ENCODE data around the gene ELK4. TPM values are rescaled to one million over a fixed set of nuclear protein-coding genes. Genes with fewer than 3 reads are reported as not detected.
A peak's percentile ranks its signal among the peaks of the same experiment; 100 is the strongest.

Gene ELK4
- total and polyA plus RNA-seq, 8 donors: 5.7 to 42.7 (median 23.1) TPM

DNA sequence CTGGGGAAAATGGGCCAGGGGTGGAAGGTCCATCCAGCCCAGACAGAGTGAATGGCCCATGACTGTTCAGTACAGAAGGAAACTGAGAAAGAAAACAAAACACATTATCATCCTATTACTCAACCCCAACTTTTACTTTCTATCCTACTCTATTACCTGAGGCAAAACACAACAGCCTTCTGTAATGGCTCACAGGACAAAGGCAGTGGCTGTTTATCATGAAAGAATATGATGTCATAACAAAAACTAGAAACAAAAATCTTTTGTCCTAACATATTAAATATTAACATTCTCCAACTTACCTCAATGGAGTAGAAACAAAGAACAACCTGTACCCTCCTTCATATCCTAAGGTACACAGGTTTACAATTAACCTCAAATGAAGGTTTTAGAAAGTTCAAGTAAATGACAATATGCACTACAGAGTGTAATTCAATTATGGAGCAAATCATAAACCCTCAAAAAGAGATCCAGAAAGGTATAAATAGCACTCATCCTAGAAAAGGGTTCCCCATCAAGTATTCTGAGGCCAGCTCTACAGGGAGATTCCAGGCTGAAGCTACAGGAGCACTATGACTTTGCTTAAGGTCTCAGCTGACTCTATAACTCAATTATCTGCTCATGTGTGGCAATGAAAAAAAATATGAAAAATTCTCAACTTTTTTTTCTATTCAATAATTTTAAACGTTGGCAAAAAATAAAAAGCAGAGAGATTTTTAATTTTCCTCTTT is 15.1 kb downstream of the ELK4 start:
- WGBS, 2 donors: 38 to 61% methylated on average over 1 of the region's 1 CpG
- ATAC-seq: peak; percentile 74 to 84 (median 80)
- Histone ChIP-seq H3K9me3 (no peaks in the 10 kb centered on the region), H3K4me1 (peaks cover 5 to 21% (median 9%) of the 10 kb centered on the region in 3 donors), H3K27me3 (no peaks in the 10 kb centered on the region), H3K27ac (peak overlapping the region in 3 of 4 donors; percentile 43 to 82 (median 67)), H3K36me3 (peaks cover 0 to 10% (median 4%) of the 10 kb centered on the region in 3 donors), H3K4me3 (peak overlapping the region in 1 of 4 donors; percentile 12)
- DNase-seq: no peak
- TF ChIP-seq, protein P1, sequence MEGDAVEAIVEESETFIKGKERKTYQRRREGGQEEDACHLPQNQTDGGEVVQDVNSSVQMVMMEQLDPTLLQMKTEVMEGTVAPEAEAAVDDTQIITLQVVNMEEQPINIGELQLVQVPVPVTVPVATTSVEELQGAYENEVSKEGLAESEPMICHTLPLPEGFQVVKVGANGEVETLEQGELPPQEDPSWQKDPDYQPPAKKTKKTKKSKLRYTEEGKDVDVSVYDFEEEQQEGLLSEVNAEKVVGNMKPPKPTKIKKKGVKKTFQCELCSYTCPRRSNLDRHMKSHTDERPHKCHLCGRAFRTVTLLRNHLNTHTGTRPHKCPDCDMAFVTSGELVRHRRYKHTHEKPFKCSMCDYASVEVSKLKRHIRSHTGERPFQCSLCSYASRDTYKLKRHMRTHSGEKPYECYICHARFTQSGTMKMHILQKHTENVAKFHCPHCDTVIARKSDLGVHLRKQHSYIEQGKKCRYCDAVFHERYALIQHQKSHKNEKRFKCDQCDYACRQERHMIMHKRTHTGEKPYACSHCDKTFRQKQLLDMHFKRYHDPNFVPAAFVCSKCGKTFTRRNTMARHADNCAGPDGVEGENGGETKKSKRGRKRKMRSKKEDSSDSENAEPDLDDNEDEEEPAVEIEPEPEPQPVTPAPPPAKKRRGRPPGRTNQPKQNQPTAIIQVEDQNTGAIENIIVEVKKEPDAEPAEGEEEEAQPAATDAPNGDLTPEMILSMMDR (IDR thresholded peaks at IDR 0.05): no peak
- FAIRE-seq: no peak
- intact Hi-C loops (cut with DNase I): no loop called here

DNA sequence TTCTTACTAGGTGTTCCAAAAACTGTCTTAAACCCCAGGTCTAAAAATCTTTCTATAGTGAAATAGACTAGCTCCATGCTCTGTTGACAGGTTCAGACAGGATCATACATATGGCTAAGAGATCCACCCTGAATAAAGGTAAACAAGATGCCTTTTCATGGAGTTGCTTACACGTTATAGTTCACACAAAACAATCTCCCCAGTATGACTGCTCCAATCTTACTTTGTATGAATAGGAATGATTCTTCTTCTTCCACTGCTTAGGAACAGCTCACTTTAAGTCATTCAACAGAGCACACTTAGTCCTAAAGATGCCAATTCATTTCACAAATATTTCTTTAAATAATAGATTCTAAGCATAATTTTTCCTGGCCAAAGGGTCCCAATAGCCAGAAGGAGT is 16.0 kb downstream of the ELK4 start:
- peaks cover 5 to 25% (median 12%) of the 10 kb centered on the region in 3 donors for H3K4me1 ChIP-seq

DNA sequence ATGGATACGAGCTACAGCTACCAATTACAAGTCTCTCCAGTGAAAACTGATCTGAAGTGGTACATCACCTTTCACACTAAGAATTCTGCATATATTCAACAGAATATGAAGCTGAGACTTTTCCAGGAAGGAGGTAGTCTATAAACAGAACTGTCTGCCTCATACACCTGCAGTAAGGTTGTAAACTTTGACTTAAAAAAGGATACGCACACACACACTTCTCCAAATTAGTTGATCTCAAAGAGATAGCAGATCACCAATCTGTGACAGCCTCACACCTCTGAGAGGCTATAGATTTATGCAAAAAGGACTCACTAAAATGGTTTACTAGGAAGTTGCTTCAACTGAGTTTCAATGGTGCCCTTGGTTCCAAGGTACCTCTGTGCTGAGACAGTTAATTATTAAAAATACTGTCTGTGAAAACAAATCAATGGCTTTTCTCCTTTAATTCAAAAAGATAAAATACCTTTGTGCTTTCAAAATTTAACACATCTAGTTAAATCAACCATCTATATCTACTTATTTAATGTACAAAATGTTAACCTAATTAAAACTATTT is 17.9 kb downstream of the ELK4 start:
- Histone ChIP-seq H3K4me3 (no peak overlapping the region), H3K4me1 (peaks cover 5 to 20% (median 7%) of the 10 kb centered on the region in 3 donors), H3K9me3 (no peaks in the 10 kb centered on the region), H3K36me3 (peaks cover 0 to 5% (median 4%) of the 10 kb centered on the region in 3 donors), H3K27ac (peak overlapping the region in 2 of 4 donors; percentile 67 to 82), H3K27me3 (no peaks in the 10 kb centered on the region)
- no peak for FAIRE-seq
- TF ChIP-seq, protein P1 (IDR thresholded peaks at IDR 0.05): no peak
- intact Hi-C loops (cut with DNase I): no loop called here
- no peak for ATAC-seq
- no peak for DNase-seq
- 71 to 75% methylated on average over 2 of the region's 2 CpGs for WGBS, 2 donors

More for the DNA sequence above, 16.0 kb downstream of the ELK4 start:
- 45 to 63% methylated on average over 1 of the region's 1 CpG for WGBS, 2 donors
- intact Hi-C loops (cut with DNase I): no loop called here
- DNase-seq: no peak
- no peak for ATAC-seq
- peak overlapping the region in 3 of 4 donors; percentile 43 to 82 (median 67) for H3K27ac ChIP-seq
- H3K27me3 ChIP-seq: no peaks in the 10 kb centered on the region
- H3K9me3 ChIP-seq: no peaks in the 10 kb centered on the region
- TF ChIP-seq, protein P1 (IDR thresholded peaks at IDR 0.05): no peak
- peaks cover 0 to 5% (median 4%) of the 10 kb centered on the region in 3 donors for H3K36me3 ChIP-seq
- FAIRE-seq: no peak
- peak overlapping the region in 1 of 4 donors; percentile 12 for H3K4me3 ChIP-seq

DNA sequence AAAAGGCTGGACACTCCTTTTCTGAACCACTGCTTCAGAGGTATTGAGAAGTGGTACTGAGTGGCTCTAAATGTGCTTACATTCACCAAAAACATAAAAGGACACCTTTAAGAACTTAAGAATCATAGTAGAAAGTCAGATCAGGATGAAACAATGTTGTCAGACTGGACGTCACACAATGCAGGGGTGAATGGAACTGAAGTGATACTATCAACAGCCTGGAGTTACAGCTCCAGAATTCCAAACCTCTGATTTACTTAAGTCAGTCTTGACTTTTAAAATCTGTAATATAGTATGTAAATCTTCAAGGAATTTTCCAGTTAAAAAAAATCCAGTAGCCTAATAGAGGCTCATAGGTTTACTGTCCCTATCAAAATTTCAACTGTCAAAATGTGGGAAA is 19.3 kb downstream of the ELK4 start:
- Histone ChIP-seq H3K27me3 (no peaks in the 10 kb centered on the region), H3K36me3 (peaks cover 0 to 4% (median 0%) of the 10 kb centered on the region in 3 donors), H3K4me1 (peaks cover 7 to 16% (median 9%) of the 10 kb centered on the region in 3 donors), H3K4me3 (no peak overlapping the region), H3K9me3 (no peaks in the 10 kb centered on the region), H3K27ac (peak overlapping the region in 1 of 4 donors; percentile 82)
- intact Hi-C loops (cut with DNase I): no loop called here
- no peak for FAIRE-seq
- ATAC-seq: no peak
- 87 to 93% methylated on average over 1 of the region's 1 CpG for WGBS, 2 donors
- TF ChIP-seq, protein P1 (IDR thresholded peaks at IDR 0.05): no peak
- DNase-seq: no peak
